HG03280 (cell line): ENCODE measurements around the gene TNIK.
"Not testable (repeated sequence)": the region's sequence is repeated elsewhere in the genome, so short reads cannot be mapped to it uniquely, and the experiment has no call there.

Experiments
- ATAC-seq: cut with Tn5 transposase; IDR thresholded peaks from one replicate; pipeline ENCODE4 v1.9.1; 2021; ENCODE audit warnings: mild to moderate bottlenecking, moderate library complexity; ENCODE audit not compliant: unreplicated experiment

TNIK gene

DNA sequence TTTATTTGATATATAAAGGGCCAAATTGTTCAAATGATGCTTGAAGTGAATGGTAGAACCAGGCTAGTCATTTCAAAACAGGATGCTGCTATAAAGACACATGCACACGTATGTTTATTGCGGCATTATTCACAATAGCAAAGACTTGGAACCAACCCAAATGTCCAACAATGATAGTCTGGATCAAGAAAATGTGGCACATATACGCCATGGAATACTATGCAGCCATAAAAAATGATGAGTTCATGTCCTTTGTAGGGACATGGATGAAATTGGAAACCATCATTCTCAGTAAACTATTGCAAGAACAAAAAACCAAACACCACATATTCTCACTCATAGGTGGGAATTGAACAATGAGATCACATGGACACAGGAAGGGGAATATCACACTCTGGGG is 172.4 kb downstream of the TNIK start:
- not testable (repeated sequence) for ATAC-seq

GRCh38 chr3:171286580-171287249 is 173.5 kb downstream of the TNIK start:
- peak; percentile 61 for ATAC-seq

GRCh38 chr3:171285287-171285686 is 174.9 kb downstream of the TNIK start:
- ATAC-seq, result no peak

- ATAC-seq, result no peak
Observed at GRCh38 chr3:171284308-171285075, 175.7 kb downstream of the TNIK start.

DNA sequence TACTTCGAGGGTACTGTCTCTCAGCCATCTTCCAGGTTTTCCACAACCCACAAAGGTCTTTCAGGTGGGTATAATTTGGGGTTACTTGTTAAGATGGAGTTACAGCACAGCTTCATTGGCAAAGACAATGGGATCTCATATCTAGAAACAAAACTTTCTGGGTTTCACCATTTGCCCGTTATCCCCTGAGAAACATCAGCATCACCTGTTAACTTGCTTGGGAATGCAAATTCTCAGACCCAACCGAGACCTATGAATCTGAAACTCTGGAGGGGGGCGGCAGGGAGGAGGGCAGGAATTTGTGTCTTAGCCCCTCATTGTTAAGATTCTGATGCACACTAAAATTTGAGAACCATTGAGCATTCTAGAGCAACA is 176.4 kb downstream of the TNIK start:
- ATAC-seq, result no peak

DNA sequence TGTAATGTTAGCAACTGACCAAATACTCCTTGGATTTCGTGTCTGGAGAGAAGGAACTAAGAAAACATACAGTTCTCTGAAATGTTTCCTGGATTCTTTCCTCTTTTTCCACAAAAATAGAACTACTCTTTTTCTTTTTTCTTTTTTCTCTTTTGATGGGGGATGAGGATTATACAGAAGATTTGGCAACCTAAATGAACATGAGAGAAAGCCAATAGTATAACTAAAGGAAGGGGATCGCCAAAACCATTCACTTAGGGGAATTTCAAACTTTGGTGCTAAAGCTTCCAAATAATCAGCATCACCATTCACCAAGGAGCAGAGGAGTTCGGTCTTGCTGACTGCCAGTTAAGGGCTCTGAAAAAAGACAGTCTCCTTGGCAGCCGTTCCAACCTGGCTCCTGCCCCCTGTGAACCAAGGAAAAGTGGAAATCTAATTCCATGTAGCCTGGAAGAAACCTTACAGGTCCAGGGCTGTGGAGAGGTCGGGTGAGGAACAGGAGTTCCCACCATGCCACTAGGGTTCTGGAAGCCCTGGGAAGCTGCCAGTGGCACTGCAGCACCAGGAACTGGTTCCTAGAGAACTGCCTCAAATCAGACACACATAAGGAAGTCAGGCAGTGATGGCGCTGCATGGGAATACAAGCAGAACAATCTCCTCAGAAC is 176.9 kb downstream of the TNIK start:
- ATAC-seq, result no peak

DNA sequence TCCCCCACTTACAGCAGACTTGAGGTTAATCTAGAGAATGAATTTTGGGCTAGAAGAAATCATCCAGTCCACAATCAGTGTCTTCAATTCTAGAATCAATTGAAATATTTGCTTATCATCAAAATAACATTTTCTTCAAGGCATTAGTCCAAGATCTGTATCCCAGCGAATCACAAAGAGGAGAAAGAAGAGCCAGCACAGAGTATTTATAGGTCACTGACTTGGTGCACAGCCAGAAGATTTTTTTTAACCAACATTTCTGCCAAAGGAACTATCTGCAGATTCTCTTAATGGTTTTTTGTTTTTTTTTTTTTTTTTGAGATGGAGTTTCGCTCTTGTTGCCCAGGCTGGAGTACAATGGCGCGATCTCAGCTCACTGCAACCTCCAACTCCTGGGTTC is 178.2 kb downstream of the TNIK start:
- no peak for ATAC-seq

- ATAC-seq, result no peak
Observed at GRCh38 chr3:171281256-171281992, 178.8 kb downstream of the TNIK start.

DNA sequence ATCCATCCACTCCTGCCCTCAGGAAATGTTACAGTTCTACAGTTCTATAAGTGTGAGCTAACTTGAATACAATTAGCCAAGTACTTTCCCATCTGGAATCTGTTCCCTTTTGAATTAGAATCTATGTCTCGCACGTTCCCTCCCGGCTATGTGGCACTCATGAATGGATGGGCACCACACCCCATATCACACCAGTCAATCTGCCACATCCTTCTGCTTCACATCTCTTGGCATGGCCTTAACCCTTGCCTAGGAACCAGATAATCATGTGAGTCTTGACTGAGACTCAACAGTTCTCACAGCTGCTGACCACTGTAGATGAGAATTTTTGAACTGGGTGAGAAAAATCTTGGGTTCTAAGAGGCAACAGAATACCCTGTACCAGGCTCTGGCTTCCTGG is 180.2 kb downstream of the TNIK start:
- ATAC-seq, result no peak

DNA sequence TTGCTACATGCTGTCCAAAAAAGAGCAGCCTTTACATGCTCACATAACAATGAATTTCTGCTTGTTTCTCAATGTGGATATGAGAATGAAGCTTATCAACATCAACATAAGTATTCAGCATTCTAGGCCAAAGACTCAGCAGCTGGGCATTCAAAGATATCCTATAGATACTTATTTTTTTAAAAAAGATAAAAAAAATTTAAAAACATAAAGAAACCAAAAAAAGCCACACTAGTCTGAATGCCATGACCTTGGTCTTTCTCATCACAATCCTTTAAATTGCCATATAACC is 182.0 kb downstream of the TNIK start:
- no peak for ATAC-seq

- no peak for ATAC-seq
Observed at GRCh38 chr3:171277456-171278298, 182.5 kb downstream of the TNIK start.

- ATAC-seq, result no peak
Observed at GRCh38 chr3:171276923-171277322, 183.3 kb downstream of the TNIK start.

DNA sequence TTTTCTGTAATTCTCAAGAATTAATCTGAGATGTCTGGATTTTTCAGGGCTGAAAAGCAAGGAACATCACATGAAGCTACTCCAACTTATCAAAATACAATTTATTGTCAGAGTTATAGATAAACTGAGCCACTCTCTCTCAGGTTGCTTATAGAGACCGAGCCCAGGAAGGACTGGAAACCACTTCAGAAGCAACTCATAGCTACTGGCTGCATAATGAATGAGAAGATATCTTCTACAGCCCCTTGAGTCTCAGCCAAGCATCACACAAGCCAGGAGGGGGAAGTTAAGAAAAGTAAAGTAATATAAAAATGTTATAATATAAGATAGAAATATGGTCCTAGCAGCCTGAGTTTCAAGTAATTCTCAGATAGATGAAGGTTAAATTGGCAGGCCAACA is 186.0 kb downstream of the TNIK start:
- ATAC-seq, result no peak

DNA sequence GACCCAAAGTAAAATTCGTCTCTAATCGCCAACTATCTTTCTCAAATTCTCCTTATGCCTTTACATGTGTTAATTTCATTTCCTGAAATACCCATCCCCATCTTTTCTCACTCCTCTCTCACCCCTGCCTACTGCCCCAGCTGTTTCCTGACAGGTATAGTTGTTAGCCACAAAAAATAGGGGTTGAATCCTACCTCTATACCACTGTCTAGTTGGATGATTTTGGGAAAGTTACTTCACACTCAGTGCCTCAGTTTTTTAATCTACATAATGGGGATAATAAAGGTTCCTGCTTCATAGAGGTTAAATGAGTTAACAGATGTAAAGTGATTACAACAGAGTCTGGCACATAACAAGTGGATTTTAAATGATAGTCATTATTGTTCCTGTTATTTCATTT is 189.7 kb downstream of the TNIK start:
- no peak for ATAC-seq

DNA sequence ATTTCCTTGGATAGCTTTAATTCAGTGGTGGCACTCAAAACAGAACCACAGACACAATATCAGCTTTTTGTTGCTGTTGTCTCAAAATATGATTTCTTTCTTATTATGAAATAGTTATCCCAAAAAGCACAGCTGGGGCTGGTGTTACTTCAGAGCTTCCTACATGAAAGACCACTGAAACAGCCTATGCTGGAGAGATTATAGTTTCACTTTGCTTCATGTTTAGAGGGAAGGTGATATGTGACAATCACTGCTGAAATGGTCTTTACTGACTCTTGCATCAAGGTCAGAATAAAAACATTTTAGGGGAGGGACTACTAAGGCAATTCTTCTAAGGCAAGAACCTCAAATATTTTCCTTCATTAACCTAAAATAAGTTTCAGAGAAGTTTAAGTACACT is 190.7 kb downstream of the TNIK start:
- no peak for ATAC-seq

GRCh38 chr3:171268677-171269076 is 191.5 kb downstream of the TNIK start:
- no peak for ATAC-seq

DNA sequence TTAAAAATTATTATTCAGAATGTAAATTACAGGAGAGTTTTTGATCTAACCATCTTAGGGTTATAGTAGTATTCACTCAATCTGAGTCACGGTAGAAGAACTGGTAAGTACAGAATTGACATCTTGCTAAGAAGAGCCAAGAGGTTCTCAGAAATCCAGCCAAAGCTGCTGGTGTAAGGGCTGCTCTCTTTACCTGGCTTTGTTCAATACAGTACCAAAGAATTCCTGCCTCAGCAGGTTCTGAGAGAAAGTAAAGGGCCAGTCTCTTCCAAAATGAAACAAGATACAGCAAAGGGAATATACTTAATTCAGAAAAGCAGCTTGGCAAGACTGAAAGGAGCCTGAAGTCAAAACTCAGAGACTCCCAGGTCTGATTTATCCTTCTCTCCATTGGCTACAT is 193.1 kb downstream of the TNIK start:
- no peak for ATAC-seq

- ATAC-seq, result no peak
Observed at GRCh38 chr3:171266740-171267073, 193.5 kb downstream of the TNIK start.

GRCh38 chr3:171266034-171266739 is 194.0 kb downstream of the TNIK start:
- no peak for ATAC-seq

GRCh38 chr3:171264758-171265157 is 195.4 kb downstream of the TNIK start:
- no peak for ATAC-seq
